NCI-H345 (cell line): ENCODE measurements around the gene AGT.
"Not testable (repeated sequence)": the region's sequence is repeated elsewhere in the genome, so short reads cannot be mapped to it uniquely, and the experiment has no call there.

Experiments used
- DNase-seq: peaks from one replicate; lab custom pipeline; 2025; lab: John Stamatoyannopoulos, UW

AGT gene

DNA sequence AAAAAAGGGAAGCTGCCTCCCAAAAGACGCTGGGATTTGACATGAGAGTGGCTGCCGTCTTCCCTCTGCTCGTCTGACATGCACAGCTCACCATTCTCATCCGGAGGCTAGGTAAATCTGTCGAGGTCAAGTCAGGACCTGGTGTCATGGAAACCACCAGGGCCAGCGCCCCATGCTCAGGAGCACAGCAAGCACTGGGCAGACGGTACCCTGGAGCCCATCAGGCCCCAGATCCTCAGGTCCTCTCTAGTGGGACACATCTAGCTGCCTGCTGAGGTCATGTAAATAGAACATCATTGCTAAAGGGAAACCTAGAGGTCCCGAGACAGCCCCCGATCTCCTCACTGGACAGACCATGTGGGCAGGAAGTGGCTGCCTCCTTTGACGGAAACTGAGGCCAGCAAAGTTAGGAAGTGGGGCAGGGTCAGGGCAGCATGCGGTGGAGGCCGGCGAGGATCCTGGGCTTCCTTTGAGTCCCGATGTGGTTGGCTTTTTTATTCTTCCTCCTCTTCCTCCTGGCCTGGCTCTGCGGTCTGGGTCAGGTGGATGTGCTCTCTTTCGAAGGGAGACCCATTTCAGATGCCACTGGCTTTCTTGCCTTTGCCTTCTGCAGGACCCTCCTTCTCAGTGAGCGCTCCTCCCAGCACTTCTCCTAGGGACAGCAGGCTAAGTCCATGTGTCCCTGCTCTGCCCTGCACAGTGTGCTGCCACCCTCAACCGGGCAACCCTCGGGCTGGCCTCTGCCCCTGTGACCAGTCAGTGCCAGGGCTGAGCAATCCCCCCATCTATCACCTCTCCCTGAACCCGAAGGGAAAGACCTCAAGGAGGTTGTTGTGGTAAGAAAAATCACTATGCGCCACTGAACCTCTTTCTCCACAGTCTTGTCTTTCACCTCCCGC, 5.9 kb downstream of the AGT start:
- no peak for DNase-seq

DNA sequence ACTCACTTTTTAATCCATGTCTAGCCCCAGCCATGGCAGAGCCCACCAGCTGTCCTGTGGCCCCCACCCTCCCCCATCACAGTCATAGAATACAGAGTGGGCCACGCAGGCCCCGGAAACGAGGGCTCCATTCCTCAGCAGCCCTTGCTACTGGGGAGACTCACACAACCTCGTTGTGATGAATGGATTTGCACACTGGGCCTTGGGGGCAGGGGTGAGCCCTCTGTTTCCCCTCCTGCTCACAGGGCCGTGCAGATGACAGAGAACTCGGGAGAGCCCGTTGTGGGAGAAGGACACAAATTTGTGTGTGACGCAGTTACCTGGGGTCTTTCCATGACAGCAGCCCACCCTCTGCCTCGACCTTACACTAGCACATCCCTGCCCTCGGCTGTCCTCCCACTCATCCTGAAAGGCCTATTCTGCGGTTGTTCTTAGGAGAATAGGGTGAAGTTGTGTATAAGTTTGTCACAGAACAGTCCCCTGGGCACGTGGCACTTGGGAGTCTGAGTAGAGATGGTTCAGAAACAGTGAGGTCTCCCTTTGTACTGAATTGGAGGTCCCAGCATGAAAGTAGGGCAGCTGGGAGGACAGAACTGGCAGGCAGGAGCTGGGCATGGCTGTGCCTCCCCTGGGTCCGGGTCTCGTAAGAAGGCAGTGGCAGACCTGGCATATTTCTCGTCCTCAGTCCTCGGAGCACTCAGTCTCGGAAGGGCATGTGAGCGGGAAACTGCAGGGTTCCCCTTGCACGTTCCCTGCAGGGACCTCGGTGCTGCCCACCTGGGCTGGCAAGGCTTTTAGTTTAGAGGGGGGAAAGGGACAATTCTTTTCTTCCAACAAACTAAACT, 6.8 kb downstream of the AGT start:
- DNase-seq, result no peak

DNA sequence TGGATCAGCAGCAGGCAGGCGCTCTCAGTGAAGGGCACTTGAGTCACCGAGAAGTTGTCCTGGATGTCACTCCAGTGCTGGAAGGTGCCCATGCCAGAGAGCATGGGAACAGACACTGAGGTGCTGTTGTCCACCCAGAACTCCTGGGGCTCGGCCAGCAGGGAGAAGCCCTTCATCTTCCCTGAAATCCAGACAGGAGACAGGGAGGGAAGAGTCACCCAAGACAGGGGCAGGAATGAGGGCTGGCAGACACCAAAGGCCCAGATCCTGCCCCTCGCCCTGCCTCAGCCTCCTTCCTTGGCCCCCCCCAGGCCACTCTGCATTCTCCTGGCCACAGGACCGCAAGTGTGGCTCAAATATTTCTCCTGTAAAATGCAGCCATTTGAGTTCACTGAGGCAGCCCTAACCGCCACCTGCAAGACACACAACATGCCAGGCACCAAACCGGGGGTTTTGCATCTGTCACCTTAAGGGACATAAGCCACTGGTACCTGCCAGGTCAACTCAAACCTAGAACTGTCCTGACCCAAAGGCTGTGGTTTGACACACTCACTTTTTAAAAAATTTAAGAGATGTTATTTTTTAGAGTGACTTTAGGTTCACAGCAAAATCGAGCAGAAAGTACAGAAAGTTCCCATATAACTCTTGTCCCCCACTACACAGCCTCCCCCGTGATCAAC, 7.8 kb downstream of the AGT start:
- no peak for DNase-seq

DNA sequence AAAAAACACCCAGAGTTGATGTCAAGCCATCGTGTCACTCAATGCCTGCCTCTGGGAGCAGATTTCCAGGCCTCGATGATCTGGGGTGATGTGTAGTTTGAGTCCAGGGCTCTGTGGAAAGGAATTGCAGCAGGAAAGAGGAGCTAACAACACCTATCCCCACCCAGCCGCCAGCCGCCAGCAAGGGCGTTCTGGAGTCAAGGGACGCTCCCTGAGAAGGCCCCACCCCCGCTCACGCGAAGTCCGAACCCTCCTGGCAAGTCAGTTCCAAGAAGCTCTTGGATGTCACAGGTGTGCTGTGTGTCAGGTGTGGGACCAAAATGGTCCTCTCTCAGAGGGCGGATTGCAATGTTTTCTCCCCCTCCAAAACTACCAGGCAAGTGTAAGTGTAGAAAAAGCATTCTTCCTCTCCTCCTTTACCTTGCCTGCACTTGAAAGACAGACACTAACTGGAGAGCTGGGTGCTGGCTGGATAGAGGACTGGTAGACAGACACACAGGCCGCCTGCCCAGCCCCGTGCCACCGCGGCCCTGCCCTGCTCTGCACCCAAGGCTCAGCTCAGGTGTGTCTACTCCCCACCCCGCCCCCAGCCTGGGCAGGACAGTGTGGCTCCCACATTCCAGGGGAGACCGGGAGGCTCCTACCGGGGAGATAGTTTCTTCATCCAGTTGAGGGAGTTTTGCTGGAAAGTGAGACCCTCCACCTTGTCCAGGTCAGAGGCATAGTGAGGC, 8.5 kb downstream of the AGT start:
- no peak for DNase-seq

DNA sequence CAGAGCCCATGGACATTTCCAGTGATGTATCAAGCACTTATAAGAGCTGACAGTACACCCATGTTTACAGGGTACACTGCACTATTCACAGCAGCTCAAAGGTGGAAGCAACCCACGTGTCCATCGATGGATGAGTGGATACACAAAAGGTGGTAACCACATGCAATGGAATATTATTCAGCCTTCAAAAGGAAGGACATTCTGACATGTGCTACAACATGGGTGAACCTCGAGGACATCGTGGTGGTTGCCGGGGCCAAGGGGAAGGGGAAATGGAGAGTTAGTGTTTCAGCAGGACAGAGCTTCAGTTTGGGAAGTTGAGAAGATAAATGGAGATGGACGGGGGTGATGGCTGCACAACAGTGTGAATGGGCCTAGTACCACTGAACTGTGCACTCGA, 9.1 kb downstream of the AGT start:
- DNase-seq, result no peak

DNA sequence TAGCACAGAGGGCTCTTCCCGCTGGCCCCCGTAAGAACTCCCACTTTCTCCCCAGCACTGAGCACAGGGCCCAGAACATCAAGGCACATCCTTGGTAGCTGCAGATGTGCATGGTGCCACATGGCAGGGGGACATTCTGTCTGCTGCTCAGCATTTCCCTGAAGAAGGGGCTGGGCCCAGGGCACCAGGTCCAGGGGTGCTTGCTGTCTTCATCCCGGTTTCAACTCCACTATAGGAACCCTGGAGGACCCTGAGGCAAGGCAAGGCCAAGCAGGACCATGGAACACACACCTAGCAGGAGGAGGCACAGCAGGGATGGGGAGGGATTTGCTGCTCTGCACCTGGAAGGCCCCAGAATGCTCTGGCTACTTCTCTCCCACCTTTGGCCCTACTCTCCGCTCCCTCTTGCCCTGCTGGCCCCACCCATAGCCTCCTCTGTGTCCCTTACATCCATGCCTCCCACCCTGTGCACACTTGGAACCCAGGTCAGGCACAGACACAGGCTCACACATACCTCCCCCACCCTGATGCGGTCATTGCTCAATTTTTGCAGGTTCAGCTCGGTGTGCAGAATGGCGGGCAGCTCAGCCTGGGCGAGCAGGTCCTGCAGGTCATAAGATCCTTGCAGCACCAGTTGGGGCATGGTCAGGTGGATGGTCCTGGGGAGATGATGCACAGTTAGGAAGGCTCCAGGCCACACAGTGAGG, 10.1 kb downstream of the AGT start:
- no peak for DNase-seq

DNA sequence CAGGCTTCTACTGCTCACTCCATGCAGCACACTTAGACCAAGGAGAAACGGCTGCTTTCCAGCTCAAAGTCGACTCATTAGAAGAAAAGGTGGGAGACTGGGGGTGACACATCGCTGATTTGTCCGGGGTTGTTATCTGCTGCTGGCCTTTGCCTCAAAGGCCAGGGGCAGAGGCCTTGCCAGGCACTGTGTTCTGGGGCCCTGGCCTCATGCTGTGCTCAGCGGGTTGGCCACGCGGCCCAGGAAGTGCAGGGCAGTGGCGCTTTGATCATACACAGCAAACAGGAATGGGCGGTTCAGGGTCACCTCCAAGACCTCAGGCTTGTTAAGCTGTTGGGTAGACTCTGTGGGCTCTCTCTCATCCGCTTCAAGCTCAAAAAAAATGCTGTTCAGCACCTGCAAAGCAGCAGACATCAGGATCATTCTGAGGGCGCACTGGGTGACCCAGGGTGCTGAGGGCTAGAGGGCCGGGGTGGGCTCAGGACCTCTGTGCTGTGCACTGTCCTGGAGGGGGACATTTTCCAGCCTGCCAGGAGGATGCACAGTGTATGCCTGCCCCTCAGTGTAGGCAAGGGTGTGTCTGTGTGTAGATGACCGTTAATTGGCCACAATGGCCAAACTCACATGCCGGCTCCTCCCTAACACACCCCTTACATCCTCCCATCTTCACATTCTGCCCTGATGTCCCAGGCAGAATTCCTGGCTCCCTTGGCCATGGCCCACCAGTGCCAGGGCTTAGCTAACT, 10.8 kb downstream of the AGT start:
- no peak for DNase-seq

DNA sequence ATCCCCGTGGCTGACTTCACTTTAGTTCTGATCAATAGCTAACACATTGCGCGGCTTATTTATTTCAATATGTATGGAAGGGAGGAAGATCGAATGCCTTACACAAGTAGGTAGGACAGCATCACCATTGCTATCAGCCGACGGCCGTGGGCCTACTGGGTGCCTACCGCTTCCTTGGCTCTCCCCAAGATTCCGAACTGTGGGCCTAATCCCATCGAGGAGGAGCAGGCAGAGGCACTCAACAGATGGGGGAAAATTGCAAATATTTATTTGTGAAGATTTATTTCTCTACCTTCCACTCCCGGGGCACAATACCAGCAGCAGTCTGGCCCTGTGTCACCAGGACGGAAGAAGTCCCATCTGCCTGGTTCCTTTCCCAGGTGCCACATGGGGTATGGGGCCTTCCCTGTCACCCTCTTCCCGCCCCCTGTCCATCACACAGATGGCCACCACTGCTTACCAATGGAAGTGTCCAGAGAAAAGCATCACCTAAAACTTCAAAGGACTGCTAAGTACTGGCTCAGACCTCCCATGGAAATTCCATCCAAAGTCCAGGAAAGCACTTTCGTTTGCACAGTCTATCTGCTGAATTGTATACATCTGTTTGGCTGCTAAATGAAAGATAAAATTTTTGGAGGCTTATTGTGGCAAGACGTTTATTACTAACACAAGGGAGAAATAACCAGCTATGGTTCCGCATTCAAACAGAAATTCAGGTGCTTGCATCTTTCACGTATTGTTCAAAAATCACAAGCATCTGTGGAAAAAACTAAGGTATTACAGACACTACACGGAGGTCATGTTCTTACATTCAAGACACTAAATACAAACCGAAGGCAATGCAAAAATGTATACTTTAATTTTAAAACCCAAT, 11.8 kb downstream of the AGT start:
- DNase-seq, result no peak

DNA sequence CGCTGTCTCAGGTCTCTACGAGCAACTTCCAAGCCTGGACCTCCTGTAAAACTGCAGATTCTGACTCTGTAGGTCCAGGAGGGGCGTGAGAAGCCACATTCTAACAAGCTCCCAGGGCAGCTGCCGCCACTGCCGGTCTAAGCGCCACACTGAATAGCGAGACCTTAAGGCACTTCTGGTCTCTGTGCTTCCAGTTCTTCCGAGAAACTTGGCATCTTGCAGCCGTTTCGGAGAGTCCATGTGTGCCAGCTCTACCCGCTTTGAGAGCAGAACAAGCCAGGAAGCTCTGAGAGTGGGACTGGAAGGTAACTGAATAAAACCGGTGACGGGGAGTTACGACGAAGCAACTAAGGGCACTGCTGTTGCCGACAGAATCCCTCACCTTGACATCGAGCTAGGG, 12.5 kb downstream of the AGT start:
- DNase-seq, result no peak

DNA sequence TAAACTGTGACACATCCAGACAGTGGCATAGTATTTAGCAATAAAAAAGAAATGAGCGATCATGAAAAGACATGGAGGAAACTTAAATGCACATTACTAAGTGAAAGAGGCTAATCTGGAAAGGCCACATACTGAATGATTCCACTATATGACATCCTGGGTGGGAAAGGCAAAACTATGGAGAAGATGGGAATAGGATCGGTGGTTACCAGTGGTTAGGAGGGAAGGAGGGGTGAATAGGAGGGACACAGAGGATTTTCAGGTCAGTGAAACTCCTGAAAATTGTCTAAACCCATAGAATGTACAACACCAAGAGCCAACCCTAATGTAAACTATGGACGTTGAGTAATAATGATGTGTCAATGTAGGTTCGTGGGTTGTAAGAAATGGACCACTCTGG, 13.8 kb downstream of the AGT start:
- no peak for DNase-seq

DNA sequence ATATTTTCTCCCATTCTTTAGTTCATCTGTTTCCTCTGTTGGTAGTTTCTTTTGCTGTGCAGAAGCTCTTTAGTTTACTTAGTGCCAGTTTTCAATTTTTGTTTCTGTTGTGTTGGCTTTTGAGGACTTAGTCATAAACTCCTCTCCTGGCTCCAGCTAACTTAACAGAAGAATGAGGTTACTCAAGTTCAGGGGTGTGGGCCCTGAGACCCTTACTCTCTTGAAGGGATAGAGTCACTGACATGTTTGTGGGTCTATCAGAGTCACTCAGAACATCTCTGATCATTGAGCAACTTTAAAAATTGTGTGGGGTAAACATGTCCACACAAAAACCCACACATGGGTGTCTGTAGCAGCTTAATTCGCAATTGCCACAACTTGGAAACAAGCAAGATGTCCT, 14.2 kb downstream of the AGT start:
- no peak for DNase-seq

DNA sequence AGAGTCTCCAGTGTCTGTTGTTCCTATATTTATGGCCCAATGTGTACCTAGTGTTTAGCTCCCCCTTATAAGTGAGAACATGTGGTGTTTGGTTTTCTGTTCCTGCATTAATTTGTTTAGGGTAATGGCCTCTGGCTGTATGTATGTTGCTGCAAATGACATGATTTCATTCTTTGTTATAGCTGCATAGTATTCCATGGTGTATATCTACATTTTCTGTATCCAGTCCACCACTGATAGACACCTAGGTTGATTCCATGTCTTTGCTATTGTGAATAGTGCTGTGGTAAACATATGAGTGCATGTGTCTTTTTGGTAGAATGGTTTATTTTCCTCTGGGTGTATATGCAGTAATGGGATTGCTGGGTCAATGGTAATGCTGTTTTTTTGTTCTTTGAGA, 15.0 kb downstream of the AGT start:
- not testable (repeated sequence) for DNase-seq

DNA sequence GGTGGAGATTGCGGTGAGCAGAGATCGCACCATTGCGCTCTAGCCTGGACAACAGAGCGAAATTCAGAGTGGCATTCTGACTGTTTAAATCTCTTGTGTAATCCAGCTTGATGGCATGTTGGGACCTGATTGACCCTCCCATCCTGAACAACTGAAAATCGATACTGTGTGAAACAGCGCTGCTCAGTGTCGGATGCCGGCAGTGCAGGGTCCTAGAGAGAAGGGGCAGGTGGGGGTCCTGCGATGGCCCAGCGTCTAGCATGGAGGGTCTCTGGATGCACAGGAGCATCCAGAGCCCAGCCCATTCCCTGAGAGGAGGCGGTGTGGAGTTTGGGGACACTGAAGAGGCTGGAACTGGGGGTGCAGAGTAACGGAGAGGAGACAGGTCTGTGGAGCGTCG, 15.8 kb downstream of the AGT start:
- no peak for DNase-seq

DNA sequence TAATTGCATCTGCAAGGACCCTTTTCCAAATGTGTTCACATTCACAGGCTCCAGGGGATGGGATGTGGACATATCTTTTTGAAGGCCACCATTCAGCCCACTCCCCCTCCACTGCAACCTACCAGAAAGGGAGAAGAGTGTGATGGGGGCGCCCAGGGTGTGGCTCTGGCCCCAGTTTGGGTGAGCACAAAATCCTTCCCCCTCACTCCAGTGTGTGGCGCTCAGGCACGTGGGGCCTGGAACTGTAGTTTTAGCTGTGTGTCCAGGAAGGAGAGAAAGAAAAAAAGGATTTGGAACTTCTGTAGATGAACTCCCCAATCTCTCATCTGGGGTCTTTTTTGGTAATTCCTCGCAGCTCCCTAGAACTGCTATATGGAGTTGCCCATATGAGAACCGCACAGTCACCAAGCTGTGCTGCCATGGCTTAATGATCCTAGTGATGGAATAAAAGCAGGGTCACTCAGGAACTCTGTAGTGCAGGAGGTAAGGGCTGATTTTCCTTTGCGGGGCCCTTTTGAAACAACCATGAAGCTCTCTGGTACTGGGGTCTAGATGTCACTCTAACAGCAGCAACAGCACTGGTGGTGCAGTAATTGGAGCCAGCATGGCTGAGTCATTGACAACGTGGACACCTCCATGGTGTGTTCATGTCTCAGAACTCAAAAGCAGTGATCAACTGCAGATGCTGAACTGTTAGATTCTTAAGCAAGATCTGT, 17.0 kb downstream of the AGT start:
- no peak for DNase-seq

DNA sequence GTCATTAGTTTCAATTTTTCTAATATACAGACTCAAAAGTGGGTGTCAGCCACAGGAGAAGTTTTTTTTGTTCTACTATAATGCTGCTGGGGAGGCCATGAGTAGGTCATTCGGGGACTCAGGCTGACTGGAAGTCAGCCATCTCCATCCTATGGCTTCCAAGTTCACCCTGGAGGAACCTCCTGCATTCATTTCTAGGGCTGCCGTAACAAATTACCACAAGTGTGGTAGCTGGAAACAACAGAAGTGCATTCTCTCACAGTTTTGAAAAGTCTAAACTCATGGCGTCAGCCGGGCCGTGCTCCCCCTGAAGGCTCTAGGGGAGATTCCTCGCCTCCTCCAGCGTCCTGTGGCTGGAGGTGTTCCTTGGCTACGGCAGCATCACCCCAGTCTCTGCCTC, 17.7 kb downstream of the AGT start:
- no peak for DNase-seq

DNA sequence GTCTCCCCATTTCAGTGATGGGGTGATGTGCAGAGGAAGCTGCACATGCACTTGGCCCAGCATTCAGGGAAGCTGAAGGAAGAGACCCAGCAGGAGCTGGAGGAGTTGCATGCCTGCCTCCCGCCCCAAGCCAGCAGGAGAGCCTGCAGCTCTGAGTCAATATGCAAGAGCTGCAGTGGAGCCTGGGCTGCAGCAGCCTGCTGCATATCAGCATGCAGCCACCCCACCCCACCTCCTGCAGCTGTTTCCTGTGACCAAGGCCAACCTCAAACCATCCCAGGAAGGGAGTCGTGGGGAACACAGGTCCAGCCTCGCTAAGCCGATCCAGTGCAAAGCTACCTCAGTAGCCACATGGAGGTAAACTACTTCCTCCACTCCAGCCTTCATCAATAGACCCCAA, 18.9 kb downstream of the AGT start:
- no peak for DNase-seq

DNA sequence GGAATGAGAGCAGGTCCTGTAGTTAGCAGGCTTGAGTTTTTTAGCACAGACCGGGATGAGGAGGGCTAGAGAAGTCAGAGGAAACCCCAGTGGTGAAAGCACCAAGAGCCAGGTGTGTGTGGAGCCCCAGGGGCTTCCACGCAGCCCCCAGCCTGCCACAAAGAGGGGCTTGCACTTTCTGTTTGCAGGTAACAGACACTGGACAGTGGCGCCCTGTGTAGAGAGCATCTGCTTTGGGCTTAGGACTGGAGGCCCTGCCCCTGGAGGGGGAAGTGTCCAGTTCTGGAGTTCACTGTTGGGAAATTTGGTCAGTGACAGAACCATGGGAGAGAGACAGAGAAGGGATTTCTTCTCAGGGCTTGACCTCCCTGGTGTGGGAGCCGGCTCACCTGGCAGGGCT, 19.5 kb downstream of the AGT start:
- DNase-seq, result no peak

DNA sequence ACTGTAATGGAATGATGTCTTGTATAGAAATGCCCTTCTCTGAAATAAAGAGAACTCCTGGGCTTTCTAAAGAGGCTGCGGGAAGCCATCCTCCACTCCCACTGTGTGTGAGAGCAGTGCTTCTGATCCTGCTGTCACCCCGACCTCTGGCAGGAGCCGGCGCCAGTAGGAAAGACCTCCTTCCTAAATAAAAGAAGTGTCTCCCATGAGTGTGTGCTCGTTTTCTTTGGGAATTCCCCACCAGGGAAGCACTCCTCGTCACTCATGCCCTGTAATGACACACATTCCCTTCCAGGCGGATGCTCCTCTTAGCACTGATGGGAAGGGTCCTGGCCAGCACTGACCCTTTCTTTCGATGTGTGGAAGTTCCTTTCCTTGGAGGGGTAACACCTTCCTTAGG, 20.1 kb downstream of the AGT start:
- DNase-seq, result no peak

DNA sequence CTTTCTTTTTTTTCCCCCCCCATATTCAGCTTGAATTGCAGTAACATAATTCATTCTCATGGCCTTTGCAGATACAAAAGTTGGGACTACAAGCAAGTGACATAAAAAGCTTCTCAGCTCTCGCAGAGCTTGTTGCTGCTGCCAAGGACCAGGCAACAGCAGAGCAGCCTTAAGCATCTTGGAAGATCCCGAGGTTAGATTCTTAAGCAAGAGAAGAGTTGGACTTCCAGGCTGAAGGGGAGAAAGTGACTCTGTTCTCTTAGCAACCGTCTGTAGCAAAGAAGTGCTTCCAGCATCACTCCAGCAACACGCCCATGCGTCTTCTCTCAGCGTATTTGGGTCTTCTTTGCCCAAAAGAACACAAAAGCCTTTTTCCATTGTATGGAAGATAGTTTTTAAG, 20.7 kb downstream of the AGT start:
- no peak for DNase-seq
